ENCODE measurements around the gene S100A7A. TPM values are rescaled to one million over a fixed set of nuclear protein-coding genes. Genes with fewer than 3 reads are reported as not detected.

The S100A7A gene
- total RNA-seq, 4 donors from 2014 or later, result not detected

DNA sequence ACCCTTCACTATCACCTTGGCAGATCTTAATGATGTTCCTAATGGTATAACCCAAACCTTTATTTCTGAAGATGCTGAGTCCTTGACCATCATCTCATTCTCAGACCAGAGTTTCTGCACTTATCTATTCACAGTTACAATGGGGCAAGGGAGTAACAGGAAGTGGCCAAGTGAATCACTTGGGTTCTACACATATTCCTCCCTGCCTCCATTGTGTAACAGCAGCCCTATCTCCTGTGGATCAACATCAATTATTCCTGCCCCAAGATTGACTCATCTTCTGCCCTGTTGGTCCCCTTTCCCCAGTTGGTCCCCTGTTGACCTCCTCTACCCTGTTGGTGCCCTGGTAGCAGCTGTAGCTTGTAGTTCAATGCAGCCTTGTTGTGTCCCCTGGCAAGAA lies 54.4 kb downstream of the S100A7A start:
- Histone ChIP-seq H3K9me3 (peaks cover 0 to 10% (median 3%) of the 10 kb centered on the region in 4 donors), H3K27ac (no peak overlapping the region), H3K27me3 (no peaks in the 10 kb centered on the region), H3K4me3 (no peak overlapping the region), H3K36me3 (no peaks in the 10 kb centered on the region), H3K4me1 (peaks cover 0 to 3% (median 0%) of the 10 kb centered on the region in 4 donors)
- DNase-seq, result no peak
- TF ChIP-seq, protein P1, sequence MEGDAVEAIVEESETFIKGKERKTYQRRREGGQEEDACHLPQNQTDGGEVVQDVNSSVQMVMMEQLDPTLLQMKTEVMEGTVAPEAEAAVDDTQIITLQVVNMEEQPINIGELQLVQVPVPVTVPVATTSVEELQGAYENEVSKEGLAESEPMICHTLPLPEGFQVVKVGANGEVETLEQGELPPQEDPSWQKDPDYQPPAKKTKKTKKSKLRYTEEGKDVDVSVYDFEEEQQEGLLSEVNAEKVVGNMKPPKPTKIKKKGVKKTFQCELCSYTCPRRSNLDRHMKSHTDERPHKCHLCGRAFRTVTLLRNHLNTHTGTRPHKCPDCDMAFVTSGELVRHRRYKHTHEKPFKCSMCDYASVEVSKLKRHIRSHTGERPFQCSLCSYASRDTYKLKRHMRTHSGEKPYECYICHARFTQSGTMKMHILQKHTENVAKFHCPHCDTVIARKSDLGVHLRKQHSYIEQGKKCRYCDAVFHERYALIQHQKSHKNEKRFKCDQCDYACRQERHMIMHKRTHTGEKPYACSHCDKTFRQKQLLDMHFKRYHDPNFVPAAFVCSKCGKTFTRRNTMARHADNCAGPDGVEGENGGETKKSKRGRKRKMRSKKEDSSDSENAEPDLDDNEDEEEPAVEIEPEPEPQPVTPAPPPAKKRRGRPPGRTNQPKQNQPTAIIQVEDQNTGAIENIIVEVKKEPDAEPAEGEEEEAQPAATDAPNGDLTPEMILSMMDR (IDR thresholded peaks at IDR 0.05), result no peak
- no peak for TF ChIP-seq POLR2A (IDR thresholded peaks at IDR 0.05)

Small RNAs within 50 kb of the gene (small RNA-seq; reads per million reads assigned to genes)
- gene S100A15A, result 0 reads per million in 2 donors

Other genes with a start within 250 kb of the S100A7A start
- gene LELP1, start 213.1 kb upstream of the S100A7A start, total RNA-seq, result not detected
- not detected for gene PRR9, start 198.9 kb upstream of the S100A7A start, total RNA-seq
- gene LORICRIN, start 156.8 kb upstream of the S100A7A start, total RNA-seq, result not detected
- not detected for gene PGLYRP3, start 103.6 kb upstream of the S100A7A start, total RNA-seq
- not detected for gene PGLYRP4, start 67.7 kb upstream of the S100A7A start, total RNA-seq
- gene S100A9, start 58.7 kb upstream of the S100A7A start, total RNA-seq, result 10 to 100 TPM in 3 of 4 donors, 1 to 10 TPM in 1; 6.8 to 96.6 (median 17.6) TPM
- not detected for gene S100A12, start 40.9 kb upstream of the S100A7A start, total RNA-seq
- 1 to 10 TPM in 2 of 4 donors, not detected in 2; 7.6 to 9.8 TPM for gene S100A8, start 25.4 kb upstream of the S100A7A start, total RNA-seq
- not detected for gene S100A7, start 44.1 kb downstream of the S100A7A start, total RNA-seq
- gene S100A6, start 119.5 kb downstream of the S100A7A start, total RNA-seq, result 100 to 1,000 TPM; 321 to 366 (median 334) TPM
- gene S100A5, start 124.4 kb downstream of the S100A7A start, total RNA-seq, result not detected
- 100 to 1,000 TPM in 1 of 4 donors, 10 to 100 TPM in 3; 38.2 to 435 (median 53.6) TPM for gene S100A4, start 129.3 kb downstream of the S100A7A start, total RNA-seq
- not detected for gene S100A3, start 132.7 kb downstream of the S100A7A start, total RNA-seq
- not detected for gene S100A2, start 149.3 kb downstream of the S100A7A start, total RNA-seq
- 100 to 1,000 TPM; 107 to 277 (median 193) TPM for gene S100A16, start 196.6 kb downstream of the S100A7A start, total RNA-seq
- 100 to 1,000 TPM; 106 to 391 (median 293) TPM for gene S100A14, start 199.8 kb downstream of the S100A7A start, total RNA-seq
- gene S100A13, start 211.0 kb downstream of the S100A7A start, total RNA-seq, result 100 to 1,000 TPM in 1 of 4 donors, 10 to 100 TPM in 3; 49.5 to 185 (median 52.9) TPM
- not detected for gene S100A1, start 211.9 kb downstream of the S100A7A start, total RNA-seq
- gene CHTOP, start 217.5 kb downstream of the S100A7A start, total RNA-seq, result 10 to 100 TPM; 53.8 to 80.8 (median 68.7) TPM
- gene SNAPIN, start 242.2 kb downstream of the S100A7A start, total RNA-seq, result 10 to 100 TPM; 15.4 to 29.7 (median 28.1) TPM

All from Peyer's patch (tissue), 4 donors.